Activated CD8-positive, alpha-beta T cell treated with anti-CD3 and anti-CD28 coated beads for 36 hours (primary cell): ENCODE results near the gene DEK. TPM values are rescaled to one million over a fixed set of nuclear protein-coding genes. Genes with fewer than 3 reads are reported as not detected.
"Not testable (repeated sequence)": the region's sequence is repeated elsewhere in the genome, so short reads cannot be mapped to it uniquely, and the experiment has no call there.

Experiments
- ATAC-seq: fragments of 200-7000 bp; cut with Tn5 transposase; one replicate; pipeline ENCODE4 v1.10.0; 2021; ENCODE audit warnings: mild to moderate bottlenecking, moderate library complexity
- CTCF ChIA-PET: fragments of 350-600 bp; sonication (Branson Sonifier 250); formaldehyde crosslinking; loops from one replicate; lab custom pipeline; 2021; ENCODE audit warnings: antibody characterized with exemption; lab: Charles Lee
- POLR2A ChIA-PET: fragments of 350-600 bp; sonication (Branson Sonifier 250); formaldehyde crosslinking; loops from one replicate; lab custom pipeline; 2021; ENCODE audit warnings: antibody characterized with exemption; lab: Charles Lee
- DNase-seq: peaks from one replicate; pipeline ENCODE4 v3.0.0-alpha.2; 2020
- H3K27ac Mint-ChIP-seq: one replicate; pipeline ENCODE4 v1.8.0; 2021; ENCODE audit warnings: mild to moderate bottlenecking, mixed read lengths
- H3K27me3 Mint-ChIP-seq: one replicate; pipeline ENCODE4 v1.8.0; 2021; ENCODE audit warnings: mixed read lengths
- H3K36me3 Mint-ChIP-seq: one replicate; pipeline ENCODE4 v1.8.0; 2021; ENCODE audit warnings: low read depth, mixed read lengths
- H3K4me1 Mint-ChIP-seq: one replicate; pipeline ENCODE4 v1.8.0; 2021; ENCODE audit warnings: low read depth, mixed read lengths
- H3K4me3 Mint-ChIP-seq: one replicate; pipeline ENCODE4 v1.8.0; 2021; ENCODE audit warnings: mild to moderate bottlenecking, moderate library complexity, mixed read lengths
- H3K9me3 Mint-ChIP-seq: one replicate; pipeline ENCODE4 v1.8.0; 2021; ENCODE audit warnings: mixed read lengths
- CTCF ChIP-seq: fragments of 200-600 bp; IDR thresholded peaks from one replicate; pipeline ENCODE4 v1.8.0; 2022; ENCODE audit warnings: antibody characterized with exemption, mild to moderate bottlenecking
- intact Hi-C: fragments of 100-400 bp; cut with micrococcal nuclease; formaldehyde crosslinking; loops from one replicate; pipeline ENCODE4 v1.10.0; 2022
- total RNA-seq, 2 experiments: library from RNA; stranded (reverse); gene quantifications; one replicate each; pipeline ENCODE4 v1.2.3, GENCODE V29; 2021

DEK gene
- total RNA-seq, 2 experiments from 2014 or later, result 185 to 191 TPM

- DNase-seq, result no peak
- intact Hi-C loops, result no loop called here
- H3K27me3 Mint-ChIP-seq, result no peaks in the 10 kb centered on the region
- H3K9me3 Mint-ChIP-seq, result no peaks in the 10 kb centered on the region
- no peaks in the 10 kb centered on the region for H3K4me1 Mint-ChIP-seq
- peaks cover 24% of the 10 kb centered on the region for H3K36me3 Mint-ChIP-seq
- ChIA-PET CTCF (no interaction called here), POLR2A (no interaction called here)
- no peak for ATAC-seq
- TF ChIP-seq CTCF, result no peak
- no peak overlapping the region for H3K4me3 Mint-ChIP-seq
- no peak overlapping the region for H3K27ac Mint-ChIP-seq
Observed at GRCh38 chr6:18182568-18182967, 81.8 kb downstream of the DEK start.

DNA sequence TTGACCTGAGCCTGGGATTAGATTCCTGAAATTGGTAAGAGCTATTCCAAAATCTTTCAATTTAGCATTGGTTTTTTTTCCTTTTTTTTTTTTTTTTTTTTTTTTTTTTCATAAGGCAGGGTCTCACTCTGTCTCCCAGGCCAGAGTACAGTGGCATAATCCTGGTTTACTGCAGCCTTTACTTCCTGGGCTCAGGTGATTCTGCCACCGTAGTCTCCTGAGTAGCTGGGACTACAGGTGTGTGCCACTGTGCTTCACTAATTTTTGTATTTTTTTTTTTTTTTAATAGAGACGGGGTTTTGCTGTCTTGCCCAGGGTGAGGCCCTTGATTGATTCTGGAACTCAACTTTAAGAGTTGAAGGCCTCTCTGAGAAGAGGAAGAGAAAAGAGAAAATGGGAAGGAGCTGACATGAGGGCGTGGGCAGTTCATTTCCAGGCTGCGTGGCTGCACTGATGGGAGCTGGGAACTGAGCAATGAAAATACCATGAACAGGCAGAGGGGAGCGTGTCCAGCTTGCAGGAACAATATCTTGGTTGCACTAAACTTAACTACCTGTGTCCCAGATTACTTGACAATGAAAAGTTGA, 84.5 kb downstream of the DEK start:
- peaks cover 1% of the 10 kb centered on the region for H3K4me1 Mint-ChIP-seq
- H3K27me3 Mint-ChIP-seq, result no peaks in the 10 kb centered on the region
- intact Hi-C loops, result no loop called here
- no peak for ATAC-seq
- no peak for TF ChIP-seq CTCF
- no peak for DNase-seq
- H3K4me3 Mint-ChIP-seq, result no peak overlapping the region
- H3K9me3 Mint-ChIP-seq, result no peaks in the 10 kb centered on the region
- POLR2A ChIA-PET, result no interaction called here
- H3K36me3 Mint-ChIP-seq, result peaks cover 35% of the 10 kb centered on the region
- H3K27ac Mint-ChIP-seq, result no peak overlapping the region
- CTCF ChIA-PET, result no interaction called here

DNA sequence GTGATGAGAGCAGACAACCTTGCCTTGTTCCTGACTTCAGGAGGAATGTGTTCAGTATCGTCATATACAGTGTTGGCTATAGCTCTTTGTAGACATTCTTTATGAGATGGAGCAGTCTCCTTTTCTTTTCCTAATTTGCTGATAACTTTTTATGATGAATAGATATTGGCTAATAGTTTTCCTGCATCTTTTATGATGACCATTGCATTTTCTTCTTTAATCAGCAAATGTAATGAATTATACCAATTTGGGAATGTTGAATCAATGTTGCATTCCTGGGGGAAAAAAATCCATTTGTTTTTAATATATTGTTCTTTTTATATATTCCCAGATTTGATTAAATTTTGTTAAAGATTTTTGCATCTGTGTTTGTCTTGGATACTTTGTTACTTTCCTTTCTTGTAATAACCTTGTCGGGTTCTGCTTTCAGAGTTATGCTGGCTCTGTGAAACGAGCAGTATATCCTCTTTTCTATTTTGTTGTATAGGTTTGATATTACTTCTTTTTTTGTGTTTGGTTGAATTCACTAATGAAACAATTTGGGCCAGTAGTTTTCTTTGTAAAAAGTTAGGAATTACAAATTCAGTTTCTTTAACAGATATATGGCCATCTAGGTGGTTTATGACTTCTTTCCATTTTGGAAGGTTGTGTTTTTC, 85.2 kb downstream of the DEK start:
- no peaks in the 10 kb centered on the region for H3K27me3 Mint-ChIP-seq
- H3K4me3 Mint-ChIP-seq, result no peak overlapping the region
- DNase-seq (no peak), ATAC-seq (no peak)
- H3K27ac Mint-ChIP-seq, result no peak overlapping the region
- no peaks in the 10 kb centered on the region for H3K9me3 Mint-ChIP-seq
- H3K36me3 Mint-ChIP-seq, result peaks cover 41% of the 10 kb centered on the region
- ChIA-PET CTCF (no interaction called here), POLR2A (no interaction called here)
- no peak for TF ChIP-seq CTCF
- intact Hi-C loops, result no loop called here
- H3K4me1 Mint-ChIP-seq, result peaks cover 1% of the 10 kb centered on the region

DNA sequence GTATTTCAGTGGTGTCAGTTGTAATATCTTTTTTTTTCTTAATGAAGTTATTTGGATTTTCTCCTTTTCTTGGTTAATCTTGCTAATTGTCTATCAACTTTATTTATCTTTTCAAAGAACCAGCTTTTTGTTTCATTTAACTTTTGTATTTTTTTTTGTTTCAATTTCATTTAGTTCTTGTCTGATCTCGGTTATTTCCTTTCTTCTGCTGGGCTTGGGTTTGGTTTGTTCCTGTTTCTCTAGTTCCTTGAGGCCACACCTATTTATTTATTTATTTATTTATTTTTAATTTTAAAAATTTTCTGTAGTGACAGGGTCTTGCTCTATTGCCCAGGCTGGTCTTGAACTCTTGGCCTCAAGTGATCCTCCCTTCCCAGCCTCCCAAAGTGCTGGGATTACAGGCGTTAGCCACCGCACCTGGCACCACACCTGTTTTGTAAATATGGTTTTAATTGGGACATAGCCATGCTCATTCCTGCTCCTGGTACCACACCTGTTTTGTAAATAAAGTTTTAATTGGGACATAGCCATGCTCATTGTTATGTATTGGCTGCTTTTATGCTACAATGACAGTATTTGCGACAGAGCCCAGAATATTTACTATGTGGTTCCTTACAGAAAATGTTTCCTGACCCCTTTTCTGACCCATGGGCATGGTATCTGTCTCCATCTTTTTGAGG, 86.9 kb downstream of the DEK start:
- H3K36me3 Mint-ChIP-seq, result peaks cover 47% of the 10 kb centered on the region

DNA sequence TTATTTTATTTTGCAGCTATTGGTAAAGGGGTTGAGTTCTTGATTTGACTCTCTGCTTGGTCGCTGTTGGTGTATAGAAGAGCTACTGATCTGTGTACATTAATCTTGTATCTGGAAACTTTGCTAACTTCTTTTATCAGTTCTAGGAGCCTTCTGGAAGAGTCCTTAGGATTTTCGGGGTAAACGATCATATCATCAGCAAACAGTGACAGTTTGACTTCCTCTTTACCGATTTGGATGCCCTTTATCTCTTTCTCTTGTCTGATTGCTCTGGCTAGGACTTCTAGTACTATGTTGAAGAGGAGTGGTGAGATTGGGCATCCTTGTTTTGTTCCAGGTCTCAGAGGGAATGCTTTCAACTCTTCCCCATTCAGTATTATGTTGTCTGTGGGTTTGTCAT, 88.1 kb downstream of the DEK start:
- peaks cover 51% of the 10 kb centered on the region for H3K36me3 Mint-ChIP-seq
- H3K4me1 Mint-ChIP-seq, H3K9me3 Mint-ChIP-seq, POLR2A ChIA-PET, intact Hi-C loops, ATAC-seq, H3K4me3 Mint-ChIP-seq, DNase-seq, CTCF ChIA-PET, H3K27me3 Mint-ChIP-seq, H3K27ac Mint-ChIP-seq: not testable (repeated sequence)

More for the DNA sequence above, 86.9 kb downstream of the DEK start:
- Mint-ChIP-seq H3K4me3 (no peak overlapping the region), H3K4me1 (peaks cover 1% of the 10 kb centered on the region), H3K9me3 (no peaks in the 10 kb centered on the region), H3K27me3 (no peaks in the 10 kb centered on the region), H3K27ac (no peak overlapping the region)
- TF ChIP-seq CTCF, result no peak
- intact Hi-C loops, result no loop called here
- no peak for ATAC-seq
- ChIA-PET CTCF (no interaction called here), POLR2A (no interaction called here)
- no peak for DNase-seq

Other genes starting within 250 kb of the DEK start
- under 1 TPM in 1 of 2 experiments, not detected in 1; 0.18 TPM for gene NHLRC1, start 141.9 kb downstream of the DEK start, total RNA-seq
- 1 to 10 TPM; 6.6 to 7.0 TPM for gene TPMT, start 109.5 kb downstream of the DEK start, total RNA-seq
- 10 to 100 TPM; 10.9 to 12.2 TPM for gene KDM1B, start 109.1 kb downstream of the DEK start, total RNA-seq
- 1 to 10 TPM; 1.8 to 1.9 TPM for gene RNF144B, start 122.8 kb upstream of the DEK start, total RNA-seq